Body of pancreas (tissue), 4 donors: ENCODE measurements around the gene DUS3L.

ENCODE experiments used
- POLR2A ChIP-seq, 3 donors: fragments of 450-650 bp; IDR thresholded peaks; one replicate each; pipeline ENCODE4 v1.6.1; 2016; ENCODE audit warnings: antibody characterized with exemption in 3 of 3, mild to moderate bottlenecking in 2 of 3
- TF ChIP-seq, protein P1 (sequence below), 7 experiments: fragments of 450-650 bp in 4 of 7; fragments of 200-600 bp in 3 of 7; sonication (generic) in 3 of 7; IDR thresholded peaks; one replicate each; pipeline ENCODE4 v1.5.1; 2016 to 2019; ENCODE audit warnings: antibody characterized with exemption in 7 of 7

DNA sequence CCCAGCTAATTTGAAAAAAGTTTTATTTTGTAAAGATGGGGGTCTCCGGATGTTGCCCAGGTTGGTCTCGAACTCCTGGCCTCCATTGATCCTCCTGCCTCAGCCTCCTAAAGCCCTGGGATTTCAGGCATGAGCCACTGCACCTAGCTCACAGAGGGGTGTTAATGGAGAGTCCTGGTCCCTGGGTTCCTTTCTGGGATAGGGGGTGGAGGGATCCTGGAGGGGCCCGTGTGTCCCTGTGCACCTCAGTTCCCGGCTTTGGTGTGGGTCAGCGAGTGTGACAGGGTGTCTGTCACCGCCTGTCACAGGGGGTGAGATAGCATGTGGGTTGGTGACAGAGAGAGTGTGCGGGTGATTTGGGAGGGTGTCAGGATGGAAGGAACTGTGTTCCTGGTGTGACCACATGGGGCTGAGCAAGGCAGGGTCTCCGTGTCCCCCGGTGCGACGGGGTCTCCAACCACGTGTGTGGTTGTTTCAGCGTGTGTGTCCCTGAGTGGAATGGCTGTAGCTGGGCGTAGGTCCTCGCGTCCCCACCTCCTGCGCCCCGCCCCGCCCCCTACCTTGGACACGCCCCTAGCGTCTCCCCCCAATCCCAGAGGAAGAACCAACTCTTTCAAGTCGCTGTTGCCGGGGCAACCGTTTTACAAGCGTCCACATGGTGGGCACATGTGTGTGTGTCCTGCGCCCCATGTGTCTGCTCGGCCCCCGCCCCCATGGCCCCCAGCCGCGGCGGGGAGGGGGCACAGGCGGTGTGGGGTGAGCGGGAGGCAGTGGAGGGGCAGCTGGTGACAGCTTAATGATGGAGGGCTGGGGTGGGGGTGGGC lies 11.0 kb upstream of the DUS3L start:
- TF ChIP-seq, protein P1, sequence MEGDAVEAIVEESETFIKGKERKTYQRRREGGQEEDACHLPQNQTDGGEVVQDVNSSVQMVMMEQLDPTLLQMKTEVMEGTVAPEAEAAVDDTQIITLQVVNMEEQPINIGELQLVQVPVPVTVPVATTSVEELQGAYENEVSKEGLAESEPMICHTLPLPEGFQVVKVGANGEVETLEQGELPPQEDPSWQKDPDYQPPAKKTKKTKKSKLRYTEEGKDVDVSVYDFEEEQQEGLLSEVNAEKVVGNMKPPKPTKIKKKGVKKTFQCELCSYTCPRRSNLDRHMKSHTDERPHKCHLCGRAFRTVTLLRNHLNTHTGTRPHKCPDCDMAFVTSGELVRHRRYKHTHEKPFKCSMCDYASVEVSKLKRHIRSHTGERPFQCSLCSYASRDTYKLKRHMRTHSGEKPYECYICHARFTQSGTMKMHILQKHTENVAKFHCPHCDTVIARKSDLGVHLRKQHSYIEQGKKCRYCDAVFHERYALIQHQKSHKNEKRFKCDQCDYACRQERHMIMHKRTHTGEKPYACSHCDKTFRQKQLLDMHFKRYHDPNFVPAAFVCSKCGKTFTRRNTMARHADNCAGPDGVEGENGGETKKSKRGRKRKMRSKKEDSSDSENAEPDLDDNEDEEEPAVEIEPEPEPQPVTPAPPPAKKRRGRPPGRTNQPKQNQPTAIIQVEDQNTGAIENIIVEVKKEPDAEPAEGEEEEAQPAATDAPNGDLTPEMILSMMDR (IDR thresholded peaks at IDR 0.05): no peak
- no peak for TF ChIP-seq POLR2A (IDR thresholded peaks at IDR 0.05)
